ENCODE measurements around the gene DOK6.

DNA sequence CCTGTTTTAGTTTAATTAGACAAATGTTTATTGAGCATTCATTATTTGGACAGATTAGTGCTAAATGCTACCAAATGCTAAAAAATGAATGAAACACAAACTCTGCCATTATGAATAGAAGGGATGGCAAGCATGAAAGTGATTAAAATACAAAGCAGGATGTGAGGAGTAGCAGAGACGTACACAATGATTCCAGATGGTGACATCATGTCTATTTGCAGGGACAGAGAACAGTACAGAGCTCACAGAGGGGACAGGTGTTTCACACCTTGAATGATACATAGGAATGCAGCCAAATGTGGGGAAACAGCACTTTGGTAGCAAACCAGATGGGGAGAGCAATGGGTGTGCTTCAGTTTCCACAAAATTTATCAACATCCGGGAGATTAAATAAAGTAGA is 470.7 kb downstream of the DOK6 start:
- TF ChIP-seq, protein P1, sequence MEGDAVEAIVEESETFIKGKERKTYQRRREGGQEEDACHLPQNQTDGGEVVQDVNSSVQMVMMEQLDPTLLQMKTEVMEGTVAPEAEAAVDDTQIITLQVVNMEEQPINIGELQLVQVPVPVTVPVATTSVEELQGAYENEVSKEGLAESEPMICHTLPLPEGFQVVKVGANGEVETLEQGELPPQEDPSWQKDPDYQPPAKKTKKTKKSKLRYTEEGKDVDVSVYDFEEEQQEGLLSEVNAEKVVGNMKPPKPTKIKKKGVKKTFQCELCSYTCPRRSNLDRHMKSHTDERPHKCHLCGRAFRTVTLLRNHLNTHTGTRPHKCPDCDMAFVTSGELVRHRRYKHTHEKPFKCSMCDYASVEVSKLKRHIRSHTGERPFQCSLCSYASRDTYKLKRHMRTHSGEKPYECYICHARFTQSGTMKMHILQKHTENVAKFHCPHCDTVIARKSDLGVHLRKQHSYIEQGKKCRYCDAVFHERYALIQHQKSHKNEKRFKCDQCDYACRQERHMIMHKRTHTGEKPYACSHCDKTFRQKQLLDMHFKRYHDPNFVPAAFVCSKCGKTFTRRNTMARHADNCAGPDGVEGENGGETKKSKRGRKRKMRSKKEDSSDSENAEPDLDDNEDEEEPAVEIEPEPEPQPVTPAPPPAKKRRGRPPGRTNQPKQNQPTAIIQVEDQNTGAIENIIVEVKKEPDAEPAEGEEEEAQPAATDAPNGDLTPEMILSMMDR (IDR thresholded peaks at IDR 0.05 in 2 of 3, conservative IDR thresholded peaks at IDR 0.05 in 1 of 3; ENCODE audit: control insufficient read depth in 2 of 3, extremely low read depth in 1 of 3, insufficient read depth in 1 of 3, low read depth in 3 of 3, low read length in 3 of 3), result no peak
- TF ChIP-seq YY1 (IDR thresholded peaks at IDR 0.05; ENCODE audit: low read depth, low read length) (no peak), EGR1 (IDR thresholded peaks at IDR 0.05; ENCODE audit: borderline replicate concordance in 1 of 2, low read depth in 2 of 2, low read length in 2 of 2) (no peak)
- TF ChIP-seq, protein P2, sequence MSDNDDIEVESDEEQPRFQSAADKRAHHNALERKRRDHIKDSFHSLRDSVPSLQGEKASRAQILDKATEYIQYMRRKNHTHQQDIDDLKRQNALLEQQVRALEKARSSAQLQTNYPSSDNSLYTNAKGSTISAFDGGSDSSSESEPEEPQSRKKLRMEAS (IDR thresholded peaks at IDR 0.05; ENCODE audit: low read depth, low read length), result no peak
